Neuronal stem cell (in vitro differentiated cells): ENCODE measurements around the gene CFAP99.

Experiments
- DNase-seq: peaks from one replicate; pipeline ENCODE4 v3.0.0-alpha.2; 2013; ENCODE audit warnings: low spot score
- H2AFZ ChIP-seq: one replicate; pipeline ENCODE4 v1.6.1; 2013; ENCODE audit warnings: mild to moderate bottlenecking, low read length, inconsistent platforms
- H2AK5ac ChIP-seq: 2 replicates; pipeline ENCODE4 v1.6.1; 2013; ENCODE audit warnings: low read depth, mild to moderate bottlenecking, inconsistent platforms, low read length, moderate library complexity, mixed read lengths
- H2BK120ac ChIP-seq: 2 replicates; pipeline ENCODE4 v1.6.1; 2013; ENCODE audit warnings: low read depth, mild to moderate bottlenecking, inconsistent platforms, low read length, moderate library complexity, mixed read lengths
- H2BK12ac ChIP-seq: one replicate; pipeline ENCODE4 v1.6.1; 2013; ENCODE audit warnings: low read length, inconsistent platforms
- H2BK15ac ChIP-seq: 2 replicates; pipeline ENCODE4 v1.6.1; 2013; ENCODE audit warnings: mild to moderate bottlenecking, low read length, inconsistent platforms, mixed read lengths
- H2BK5ac ChIP-seq: one replicate; pipeline ENCODE4 v1.6.1; 2013; ENCODE audit warnings: inconsistent platforms, mild to moderate bottlenecking, low read length, moderate library complexity
- H3K14ac ChIP-seq: one replicate; pipeline ENCODE4 v1.6.1; 2013; ENCODE audit warnings: low read length, inconsistent platforms
- H3K18ac ChIP-seq: 2 replicates; pipeline ENCODE4 v1.6.1; 2013; ENCODE audit warnings: low read length, inconsistent platforms
- H3K23ac ChIP-seq: 2 replicates; pipeline ENCODE4 v1.6.1; 2013; ENCODE audit warnings: low read depth, mild to moderate bottlenecking, mixed read lengths, low read length, inconsistent platforms; ENCODE audit not compliant: poor library complexity
- H3K27ac ChIP-seq: replicated peaks from 3 replicates; pipeline ENCODE4 v1.5.1; 2013; ENCODE audit warnings: low read length, inconsistent platforms
- H3K27me3 ChIP-seq, 3 experiments: 2 replicates each; pipeline ENCODE4 v1.6.1; 2013; ENCODE audit warnings: low read length in 3 of 3, mild to moderate bottlenecking in 2 of 3, inconsistent platforms in 1 of 3, low read depth in 1 of 3, mixed read lengths in 1 of 3, moderate library complexity in 1 of 3; ENCODE audit not compliant: control insufficient read depth in 3 of 3, insufficient read depth in 3 of 3
- H3K36me3 ChIP-seq, 2 donors: replicated peaks in 1 of 2; 2 replicates each; pipeline ENCODE4 v1.6.1; 2013; ENCODE audit warnings: low read length in 2 of 2; ENCODE audit not compliant: control insufficient read depth in 2 of 2, insufficient read depth in 2 of 2
- H3K4ac ChIP-seq: 2 replicates; pipeline ENCODE4 v1.6.1; 2013; ENCODE audit warnings: inconsistent platforms, mild to moderate bottlenecking, low read length, moderate library complexity
- H3K4me1 ChIP-seq, 2 donors: 1 replicate in 1 of 2; 2 replicates in 1 of 2; pipeline ENCODE4 v1.6.1; 2013; ENCODE audit warnings: low read length in 2 of 2, low read depth in 1 of 2; ENCODE audit not compliant: control insufficient read depth in 2 of 2, insufficient read depth in 1 of 2
- H3K4me2 ChIP-seq: one replicate; pipeline ENCODE4 v1.6.1; 2013; ENCODE audit warnings: mild to moderate bottlenecking, low read length, inconsistent platforms; ENCODE audit not compliant: insufficient read depth, poor library complexity, severe bottlenecking
- H3K4me3 ChIP-seq, 2 donors: 2 replicates each; pipeline ENCODE4 v1.5.1; 2013; ENCODE audit warnings: low read length in 2 of 2, mild to moderate bottlenecking in 2 of 2, inconsistent platforms in 1 of 2, moderate library complexity in 1 of 2
- H3K79me1 ChIP-seq: one replicate; pipeline ENCODE4 v1.6.1; 2013; ENCODE audit warnings: low read depth, mild to moderate bottlenecking, inconsistent platforms, low read length, moderate library complexity
- H3K9ac ChIP-seq: one replicate; pipeline ENCODE4 v1.6.1; 2013; ENCODE audit warnings: mild to moderate bottlenecking, low read depth, low read length, inconsistent platforms; ENCODE audit not compliant: poor library complexity
- H3K9me3 ChIP-seq, 2 donors: replicated peaks in 1 of 2; 2 replicates each; pipeline versions ENCODE3 to v1.6.1; 2013; ENCODE audit warnings: low read length in 2 of 2, mild to moderate bottlenecking in 2 of 2, inconsistent platforms in 1 of 2, low read depth in 1 of 2, mixed read lengths in 1 of 2, moderate library complexity in 1 of 2; ENCODE audit not compliant: control insufficient read depth in 2 of 2, insufficient read depth in 1 of 2
- H4K8ac ChIP-seq: one replicate; pipeline ENCODE4 v1.6.1; 2013; ENCODE audit warnings: low read depth, mild to moderate bottlenecking, inconsistent platforms, low read length, moderate library complexity
- H4K91ac ChIP-seq: one replicate; pipeline ENCODE4 v1.6.1; 2013; ENCODE audit warnings: low read length, low read depth, mild to moderate bottlenecking, inconsistent platforms; ENCODE audit not compliant: poor library complexity
- WGBS, 2 donors: extraction: QIAGEN DNeasy Blood & Tissue Kit; methylation state at CpG; one replicate each; pipeline ENCODE4 v1.1.7; 2013; ENCODE audit warnings: missing lambda C conversion rate in 2 of 2, mixed read lengths in 1 of 2; ENCODE audit not compliant: insufficient read length in 2 of 2, insufficient replicate concordance in 1 of 2; ENCODE audit errors: extremely low coverage in 2 of 2; 5-methylcytosine and 5-hydroxymethylcytosine counted together

CFAP99 gene

DNA sequence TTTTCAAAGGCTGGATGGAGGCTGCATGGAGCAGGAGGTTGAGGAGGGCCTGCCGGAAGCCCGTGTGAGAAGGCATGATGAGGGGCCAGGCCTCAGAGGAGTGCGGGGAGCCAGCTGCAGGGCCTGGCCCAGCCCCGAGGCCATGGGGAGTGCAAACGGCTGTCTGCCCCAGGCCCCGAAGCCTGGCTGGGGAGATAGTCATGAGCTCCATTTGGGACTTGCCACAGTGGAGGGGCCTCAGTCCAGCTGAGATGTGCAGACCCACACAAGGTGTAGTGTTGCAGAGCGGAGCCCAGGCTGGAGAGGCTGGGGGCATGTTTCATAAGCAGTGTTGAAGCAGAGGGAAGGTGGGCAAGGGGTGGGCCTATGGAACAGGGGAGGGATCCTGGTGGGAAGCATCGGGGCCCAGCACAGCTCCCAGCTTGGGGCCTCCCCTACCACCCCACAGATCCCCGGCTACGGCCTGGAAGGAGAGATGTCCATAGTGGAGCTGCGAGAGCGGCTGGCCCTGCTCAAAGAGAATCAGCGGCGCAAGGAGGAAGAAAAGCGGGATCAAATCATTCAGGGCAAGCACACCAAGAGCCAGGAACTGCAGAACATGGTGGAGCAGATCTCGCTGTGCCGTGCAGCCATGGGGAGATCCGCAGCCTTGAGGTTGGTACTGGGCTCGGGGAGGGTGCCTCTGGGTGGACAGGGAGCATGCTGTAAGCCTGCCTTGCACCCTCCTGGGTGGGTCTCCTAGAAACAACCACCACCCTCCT is 41.0 kb downstream of the CFAP99 start:
- Histone ChIP-seq H2BK15ac (no peak overlapping the region), H3K27ac (no peak overlapping the region)

DNA sequence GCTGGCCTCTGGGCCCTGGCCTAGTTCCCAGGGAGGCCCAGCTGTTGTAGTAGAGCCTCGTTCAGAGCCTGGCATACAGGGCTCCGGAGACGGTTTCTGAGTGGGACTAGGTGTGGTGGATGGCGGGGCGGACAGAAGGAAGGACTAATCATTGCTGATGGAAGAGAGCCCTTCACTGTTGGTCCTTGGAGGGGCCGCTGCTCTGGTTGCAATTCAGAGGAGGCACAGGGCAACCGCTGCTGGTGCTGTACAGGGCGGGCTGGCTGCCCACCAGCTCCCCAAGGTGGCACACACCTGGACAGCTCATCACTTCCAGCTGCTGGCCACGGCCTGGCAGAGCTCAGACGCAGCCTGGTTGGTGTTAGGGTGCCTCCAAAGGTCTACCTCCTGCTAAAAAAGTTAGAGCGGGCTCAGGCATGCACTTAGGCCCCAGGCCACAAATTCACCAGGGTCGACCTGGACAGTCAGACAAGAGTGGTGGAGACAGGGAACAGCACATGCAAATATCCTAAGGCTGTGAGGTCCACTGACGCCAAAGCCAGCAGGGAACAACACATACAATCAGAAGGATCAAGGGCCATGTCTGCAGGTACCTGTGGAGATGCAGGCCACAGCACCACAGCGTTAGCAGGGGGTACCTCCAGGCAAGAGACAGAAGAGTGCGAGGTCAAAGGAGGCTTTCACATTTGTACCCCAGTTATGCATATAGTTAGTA is 42.6 kb downstream of the CFAP99 start:
- no peaks in the 10 kb centered on the region for H3K9me3 ChIP-seq

More for the DNA sequence above, 41.0 kb downstream of the CFAP99 start:
- no peak overlapping the region for H3K23ac ChIP-seq
- H2AFZ ChIP-seq = no peak overlapping the region
- peaks cover 2 to 23% (median 15%) of the 10 kb centered on the region in 3 experiments for H3K27me3 ChIP-seq
- no CpG with 5 or more reads among the region's 19 CpGs for WGBS, 2 donors
- H4K8ac ChIP-seq = no peak overlapping the region
- H3K4me1 ChIP-seq = peaks cover 2 to 3% of the 10 kb centered on the region in 2 donors
- H3K18ac ChIP-seq = no peak overlapping the region
- no peaks in the 10 kb centered on the region for H3K79me1 ChIP-seq
- H2BK12ac ChIP-seq = peak overlapping the region; percentile 26
- H2BK120ac ChIP-seq = no peak overlapping the region
- no peak overlapping the region for H2BK5ac ChIP-seq
- peak overlapping the region; percentile 15 for H3K9ac ChIP-seq
- no peaks in the 10 kb centered on the region for H3K9me3 ChIP-seq
- no peak overlapping the region for H3K4me2 ChIP-seq
- H2AK5ac ChIP-seq = no peak overlapping the region
- no peak overlapping the region for H4K91ac ChIP-seq
- H3K4me3 ChIP-seq = no peak overlapping the region
- H3K4ac ChIP-seq = no peak overlapping the region
- peaks cover 0 to 2% of the 10 kb centered on the region in 2 donors for H3K36me3 ChIP-seq
- H3K14ac ChIP-seq = no peak overlapping the region
- DNase-seq = no peak

DNA sequence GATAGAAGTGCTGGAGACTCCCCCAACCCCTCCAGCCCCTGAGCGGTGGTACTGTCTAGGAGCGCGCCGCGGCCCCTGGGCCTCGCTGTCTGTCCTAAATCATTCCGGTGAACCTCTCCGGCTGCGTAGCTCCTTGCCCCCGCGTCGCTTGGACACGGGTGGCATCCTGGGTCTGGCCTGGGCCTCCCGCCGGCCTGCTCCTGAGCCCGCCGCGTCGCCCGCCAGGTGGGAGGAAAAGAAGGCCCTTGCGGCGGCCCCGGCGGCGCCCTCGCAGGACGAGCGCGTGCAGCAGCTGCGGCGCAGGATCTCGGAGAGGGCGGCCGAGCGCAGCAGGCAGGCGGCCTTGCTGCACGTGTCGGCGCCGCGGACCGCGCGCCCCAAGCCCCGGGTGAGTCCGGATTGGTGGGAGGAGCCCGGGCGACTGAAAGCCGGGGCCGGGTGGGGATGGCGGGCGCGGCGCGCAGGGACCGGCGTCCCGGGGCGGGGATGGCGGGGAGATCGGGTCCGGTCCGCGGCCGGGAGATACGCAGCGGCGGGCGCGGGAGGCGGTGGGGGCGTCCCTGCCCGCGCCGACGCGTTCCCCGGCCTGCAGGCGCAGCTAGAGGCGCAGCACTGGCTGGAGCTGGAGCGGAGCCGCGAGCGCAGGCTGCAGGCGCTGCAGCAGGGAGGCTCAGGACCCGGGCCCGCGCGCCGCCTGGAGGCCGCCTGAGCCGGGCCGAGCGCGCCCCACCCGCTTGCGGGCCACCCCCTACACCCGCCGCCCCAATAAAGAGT is 43.6 kb downstream of the CFAP99 start:
- peak; percentile 71 for DNase-seq
- Histone ChIP-seq H3K18ac (peak overlapping the region; percentile 82), H3K4me3 (peak overlapping the region; percentile 52 to 79), H3K9ac (peak overlapping the region; percentile 85), H2BK12ac (no peak overlapping the region), H2BK15ac (no peak overlapping the region), H2BK120ac (no peak overlapping the region), H2AK5ac (no peak overlapping the region), H4K91ac (no peak overlapping the region), H3K4ac (no peak overlapping the region), H3K14ac (peak overlapping the region; percentile 12), H3K79me1 (peaks cover 2% of the 10 kb centered on the region), H3K9me3 (no peaks in the 10 kb centered on the region), H2BK5ac (no peak overlapping the region), H3K4me1 (peaks cover 2 to 3% of the 10 kb centered on the region in 2 donors), H3K27ac (peak overlapping the region; percentile 31), H4K8ac (no peak overlapping the region), H3K4me2 (peak overlapping the region; percentile 85), H3K27me3 (peaks cover 2 to 18% (median 16%) of the 10 kb centered on the region in 3 experiments), H3K23ac (peak overlapping the region; percentile 62), H2AFZ (peak overlapping the region; percentile 99), H3K36me3 (peaks cover 2 to 6% of the 10 kb centered on the region in 2 donors)
- no CpG with 5 or more reads among the region's 99 CpGs for WGBS, 2 donors

More for the DNA sequence above, 42.6 kb downstream of the CFAP99 start:
- Histone ChIP-seq H2BK5ac (no peak overlapping the region), H3K4ac (no peak overlapping the region), H3K27me3 (peaks cover 2 to 20% (median 18%) of the 10 kb centered on the region in 3 experiments), H3K79me1 (peaks cover 2% of the 10 kb centered on the region), H3K18ac (no peak overlapping the region), H2AK5ac (peak overlapping the region; percentile 36), H3K14ac (no peak overlapping the region), H2BK12ac (no peak overlapping the region), H3K4me3 (no peak overlapping the region), H4K91ac (no peak overlapping the region), H2AFZ (no peak overlapping the region), H3K4me2 (no peak overlapping the region), H2BK15ac (peak overlapping the region; percentile 25), H3K23ac (peak overlapping the region; percentile 83), H3K4me1 (peaks cover 2 to 3% of the 10 kb centered on the region in 2 donors), H4K8ac (peak overlapping the region; percentile 58), H3K36me3 (peaks cover 2 to 6% of the 10 kb centered on the region in 2 donors), H2BK120ac (no peak overlapping the region), H3K9ac (peak overlapping the region; percentile 39), H3K27ac (no peak overlapping the region)
- DNase-seq = no peak
- no CpG with 5 or more reads among the region's 15 CpGs for WGBS, 2 donors
